ENCODE measurements around the gene TMEM38A.

The TMEM38A gene

DNA sequence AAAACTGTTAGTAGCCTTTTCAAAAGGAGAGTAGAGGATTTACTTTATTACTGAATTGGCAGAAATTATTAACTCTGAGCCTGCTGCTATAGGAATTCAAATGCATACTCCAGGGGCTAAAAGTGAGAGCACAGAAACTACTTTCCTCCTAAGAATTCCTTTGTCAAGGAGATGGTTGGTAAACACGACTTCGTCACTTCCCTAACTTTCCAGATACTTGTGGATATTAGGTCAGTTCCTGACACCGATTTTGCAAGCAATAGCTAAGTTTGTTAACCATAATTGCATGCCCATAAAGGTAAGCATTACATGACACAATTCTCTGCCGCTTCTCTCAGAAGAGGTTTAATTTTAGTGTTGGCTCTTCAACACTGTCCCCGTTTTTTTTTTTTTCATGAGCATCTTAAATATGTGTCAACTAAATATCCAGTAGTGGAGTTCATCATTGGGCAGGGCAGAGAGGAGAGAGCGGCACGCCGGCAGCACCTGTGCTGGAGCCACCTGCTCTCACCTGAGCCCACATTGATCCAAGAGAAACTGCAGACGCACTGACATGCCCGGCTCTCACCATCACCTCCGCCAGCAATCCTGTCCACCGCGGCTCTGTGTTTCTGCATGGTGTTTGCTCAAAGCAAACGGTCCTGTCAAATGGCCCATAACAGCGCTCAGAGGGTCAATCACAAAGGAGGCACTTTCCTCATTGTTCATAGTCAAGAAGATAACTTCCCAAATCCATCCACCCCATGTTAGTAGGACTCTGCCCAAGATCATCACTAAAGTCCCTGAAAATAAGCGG is 35.6 kb upstream of the TMEM38A start:
- no peak for DNase-seq (ENCODE audit: extremely low read depth, low read depth)
- TF ChIP-seq, protein P1, sequence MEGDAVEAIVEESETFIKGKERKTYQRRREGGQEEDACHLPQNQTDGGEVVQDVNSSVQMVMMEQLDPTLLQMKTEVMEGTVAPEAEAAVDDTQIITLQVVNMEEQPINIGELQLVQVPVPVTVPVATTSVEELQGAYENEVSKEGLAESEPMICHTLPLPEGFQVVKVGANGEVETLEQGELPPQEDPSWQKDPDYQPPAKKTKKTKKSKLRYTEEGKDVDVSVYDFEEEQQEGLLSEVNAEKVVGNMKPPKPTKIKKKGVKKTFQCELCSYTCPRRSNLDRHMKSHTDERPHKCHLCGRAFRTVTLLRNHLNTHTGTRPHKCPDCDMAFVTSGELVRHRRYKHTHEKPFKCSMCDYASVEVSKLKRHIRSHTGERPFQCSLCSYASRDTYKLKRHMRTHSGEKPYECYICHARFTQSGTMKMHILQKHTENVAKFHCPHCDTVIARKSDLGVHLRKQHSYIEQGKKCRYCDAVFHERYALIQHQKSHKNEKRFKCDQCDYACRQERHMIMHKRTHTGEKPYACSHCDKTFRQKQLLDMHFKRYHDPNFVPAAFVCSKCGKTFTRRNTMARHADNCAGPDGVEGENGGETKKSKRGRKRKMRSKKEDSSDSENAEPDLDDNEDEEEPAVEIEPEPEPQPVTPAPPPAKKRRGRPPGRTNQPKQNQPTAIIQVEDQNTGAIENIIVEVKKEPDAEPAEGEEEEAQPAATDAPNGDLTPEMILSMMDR (IDR thresholded peaks at IDR 0.05; ENCODE audit: low read depth, low read length, missing control alignments) = no peak
- no peak overlapping the region for H3K4me3 ChIP-seq (replicated peaks; ENCODE audit: low read depth, low read length)

DNA sequence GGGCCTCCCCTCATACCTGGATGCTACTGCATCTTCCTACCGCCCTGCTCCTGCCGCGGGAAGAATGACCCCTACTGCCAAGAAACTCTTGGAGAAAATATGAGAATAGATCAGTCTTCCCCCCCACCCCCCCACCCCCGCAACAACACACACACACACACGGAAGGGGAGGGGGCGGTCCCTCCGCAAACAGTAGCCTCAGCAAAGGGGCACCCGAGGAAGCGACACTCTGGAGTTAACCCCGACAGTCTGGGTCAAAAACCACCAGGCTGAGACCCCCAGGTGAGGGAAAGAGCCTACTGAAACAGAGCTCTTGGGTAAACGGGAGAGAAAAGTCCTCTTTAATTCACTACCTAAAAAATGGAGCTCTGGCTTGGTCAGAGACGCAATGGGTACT is 34.1 kb upstream of the TMEM38A start:
- TF ChIP-seq, protein P1 (IDR thresholded peaks at IDR 0.05; ENCODE audit: low read depth, low read length, missing control alignments) = no peak
- H3K4me3 ChIP-seq (replicated peaks; ENCODE audit: low read depth, low read length) = peak overlapping the region; percentile 99
- no peak for DNase-seq (ENCODE audit: extremely low read depth, low read depth)

DNA sequence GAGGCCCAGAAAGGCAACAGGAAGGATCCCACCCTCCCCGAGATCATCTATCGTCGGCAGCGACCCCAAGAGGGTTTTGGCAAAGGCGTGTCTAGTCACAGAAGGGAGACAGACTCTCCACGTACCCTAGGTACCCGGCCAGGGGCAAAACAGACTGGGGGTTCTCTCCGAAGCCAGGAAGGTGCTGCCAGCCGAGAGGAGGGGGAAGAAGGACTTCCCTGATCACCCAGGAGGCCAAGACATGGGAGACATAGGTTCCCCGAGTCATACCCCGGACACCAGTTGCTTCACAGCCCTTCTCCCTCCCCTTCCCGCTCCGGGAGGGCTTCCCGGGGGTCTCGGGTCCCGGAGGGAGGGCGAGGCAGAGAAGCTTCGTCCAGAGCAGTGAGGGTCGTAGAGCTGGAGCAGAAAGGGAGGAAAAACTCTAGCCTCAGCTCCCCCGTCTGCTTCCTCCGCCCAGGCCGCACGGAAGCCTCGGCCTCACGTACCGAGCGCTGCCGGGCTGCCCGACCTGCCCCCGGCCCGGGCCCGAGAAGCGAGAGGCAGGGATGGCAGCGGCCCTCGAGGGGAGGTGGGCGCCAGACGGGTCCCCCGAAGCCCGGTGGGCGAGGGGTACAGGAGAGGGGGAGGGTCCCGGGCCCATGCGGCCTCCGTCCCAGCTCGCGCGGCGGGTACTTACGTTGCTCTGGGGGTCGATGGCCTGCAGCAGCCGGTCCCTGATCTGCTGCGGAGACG is 33.6 kb upstream of the TMEM38A start:
- H3K4me3 ChIP-seq (replicated peaks; ENCODE audit: low read depth, low read length) = peak overlapping the region; percentile 99
- TF ChIP-seq, protein P1 (IDR thresholded peaks at IDR 0.05; ENCODE audit: low read depth, low read length, missing control alignments) = no peak
- no peak for DNase-seq (ENCODE audit: extremely low read depth, low read depth)

DNA sequence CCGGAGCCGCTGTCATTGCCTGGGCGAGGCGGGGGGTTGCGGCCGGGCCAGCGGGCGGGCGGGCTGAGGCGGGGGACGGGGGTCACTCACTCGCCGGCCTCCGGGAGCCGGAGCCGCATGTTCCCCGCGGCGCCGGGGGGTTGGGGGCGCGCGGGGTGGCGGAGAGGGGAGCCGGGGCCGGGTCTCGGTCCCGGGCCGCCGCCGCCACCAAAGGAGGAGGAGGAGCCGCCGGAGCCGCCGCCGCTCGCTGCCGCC is 33.1 kb upstream of the TMEM38A start:
- DNase-seq (ENCODE audit: extremely low read depth, low read depth) = no peak
- TF ChIP-seq, protein P1 (IDR thresholded peaks at IDR 0.05; ENCODE audit: low read depth, low read length, missing control alignments) = no peak
- H3K4me3 ChIP-seq (replicated peaks; ENCODE audit: low read depth, low read length) = peak overlapping the region; percentile 99

DNA sequence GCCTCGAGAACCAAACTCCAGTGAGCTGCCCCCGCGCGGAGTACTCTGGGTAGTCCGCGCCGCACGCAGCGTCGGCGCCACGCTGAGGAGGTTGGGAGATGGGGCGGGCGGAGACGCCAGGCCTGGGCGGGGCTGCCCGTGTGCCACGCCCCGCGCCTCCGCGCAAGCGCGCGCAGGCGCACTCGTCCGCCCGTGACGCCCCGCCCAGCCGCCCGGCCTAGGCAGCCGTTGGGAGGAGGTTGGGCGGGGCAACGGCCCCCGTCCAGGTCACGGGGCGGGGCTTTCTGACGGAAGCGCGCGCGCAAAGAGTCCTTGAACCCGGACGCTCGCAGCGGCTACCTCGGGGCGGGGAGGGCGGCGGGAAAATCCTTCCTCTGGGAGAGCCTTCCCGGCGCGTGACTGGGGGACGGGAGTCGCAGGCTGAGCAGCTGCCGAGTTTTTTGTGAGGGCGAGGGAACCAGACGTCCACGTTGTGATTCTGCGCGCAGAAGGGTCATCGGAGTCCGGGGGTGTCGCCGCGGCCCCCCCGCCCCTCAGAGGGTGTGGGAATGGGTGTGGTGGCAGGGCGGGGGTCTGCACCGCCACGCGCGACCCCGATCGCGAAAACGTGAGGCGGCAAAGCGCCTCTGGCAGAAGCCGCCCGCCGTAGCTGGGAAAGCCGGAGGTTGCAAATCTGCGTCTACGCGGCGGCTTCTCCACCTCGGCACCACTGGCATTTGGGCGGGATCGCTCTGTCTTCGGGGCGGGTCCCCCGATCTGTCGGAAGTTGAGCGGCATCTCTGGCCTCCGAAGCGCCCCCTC is 32.6 kb upstream of the TMEM38A start, which contains the start of gene MED26:
Gene MED26, minus strand, starts transcription at position 22 of the 801 bp plus-strand sequence. CDS start 261 bp downstream, outside the sequence.
- H3K4me3 ChIP-seq (replicated peaks; ENCODE audit: low read depth, low read length) = peak within 1 kb of the TSS; percentile 99
- peak; percentile 70 for DNase-seq (ENCODE audit: extremely low read depth, low read depth)
- TF ChIP-seq, protein P1 (IDR thresholded peaks at IDR 0.05; ENCODE audit: low read depth, low read length, missing control alignments) = no peak

DNA sequence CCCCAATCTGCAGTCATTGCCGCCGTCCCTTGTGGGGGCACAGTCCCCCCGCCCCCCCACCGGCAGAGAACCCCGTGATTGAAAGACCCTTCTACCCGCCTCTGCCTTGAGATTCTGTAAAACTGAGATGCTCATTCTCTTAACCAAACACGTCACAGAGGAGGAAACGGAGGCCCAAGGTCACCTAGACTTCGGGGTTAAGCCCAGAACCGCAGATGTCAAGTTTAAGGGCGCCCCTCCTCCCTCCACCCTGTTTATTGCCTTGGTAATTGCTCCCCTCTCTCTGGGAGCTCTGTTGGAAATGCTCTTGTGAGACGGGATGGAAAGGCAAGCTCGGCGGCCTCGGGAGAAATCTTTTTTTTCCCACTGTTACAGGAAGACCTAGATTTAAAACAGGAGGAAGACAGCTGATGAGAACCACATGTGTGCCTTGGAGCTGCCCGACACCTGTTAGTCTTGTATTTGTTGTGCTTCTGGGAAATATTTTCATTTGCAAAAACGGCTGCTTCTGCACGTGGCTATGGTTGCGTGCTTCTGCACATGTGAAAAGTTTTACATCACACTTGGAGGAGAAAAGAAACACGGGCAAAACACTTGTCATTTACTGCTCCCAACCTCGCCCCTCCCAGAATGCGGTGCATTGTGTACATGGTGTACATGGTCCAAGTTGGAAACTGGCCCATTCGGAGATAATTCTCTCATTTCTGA is 31.8 kb upstream of the TMEM38A start:
- DNase-seq (ENCODE audit: extremely low read depth, low read depth) = peak; percentile 93
- TF ChIP-seq, protein P1 (IDR thresholded peaks at IDR 0.05; ENCODE audit: low read depth, low read length, missing control alignments) = no peak
- H3K4me3 ChIP-seq (replicated peaks; ENCODE audit: low read depth, low read length) = peak overlapping the region; percentile 79

Measured in HFF-Myc (cell line).